Adrenal gland (tissue), 12 donors: ENCODE results near the gene NDUFAF8. TPM values are rescaled to one million over a fixed set of nuclear protein-coding genes. Genes with fewer than 3 reads are reported as not detected.

ENCODE experiments used
- DNase-seq, 7 donors: peaks; one replicate each; pipeline ENCODE4 v3.0.0-alpha.2; 2019 to 2020
- H3K27ac ChIP-seq, 5 donors: fragments of 200-600 bp; sonication (generic) in 4 of 5; 1 replicate in 3 of 5; 2 replicates in 2 of 5; pipeline versions ENCODE4 v1.5.1 to v1.8.0; 2016 to 2020; ENCODE audit warnings: mild to moderate bottlenecking in 1 of 5
- H3K27me3 ChIP-seq: fragments of 200-600 bp; 2 replicates; pipeline ENCODE4 v1.8.0; 2021
- H3K36me3 ChIP-seq, 2 donors: fragments of 200-600 bp; replicated peaks in 1 of 2; 1 replicate in 1 of 2; 2 replicates in 1 of 2; pipeline versions ENCODE4 v1.5.1 to v1.8.0; 2018 to 2022
- H3K4me1 ChIP-seq, 2 donors: fragments of 200-600 bp; replicated peaks in 1 of 2; 1 replicate in 1 of 2; 2 replicates in 1 of 2; pipeline versions ENCODE4 v1.5.1 to v1.8.0; 2018 to 2021
- H3K4me3 ChIP-seq, 4 donors: fragments of 200-600 bp; sonication (generic) in 3 of 4; one replicate each; pipeline ENCODE4 v1.5.1; 2016 to 2018
- H3K9me3 ChIP-seq, 3 donors: fragments of 200-600 bp; sonication (generic) in 1 of 3; replicated peaks in 1 of 3; 1 replicate in 2 of 3; 2 replicates in 1 of 3; pipeline versions ENCODE4 v1.5.1 to v1.8.0; 2016 to 2021
- POLR2A ChIP-seq, 2 donors: fragments of 450-650 bp; IDR thresholded peaks; one replicate each; pipeline ENCODE4 v1.6.1; 2017; ENCODE audit warnings: antibody characterized with exemption in 2 of 2, mild to moderate bottlenecking in 2 of 2, moderate library complexity in 1 of 2
- WGBS, 4 donors: extraction: QIAGEN DNeasy Blood & Tissue Kit in 2 of 4; methylation state at CpG; one replicate each; pipeline versions ENCODE4 v1.1.5 to v1.1.7; 2013 to 2017; 5-methylcytosine and 5-hydroxymethylcytosine counted together
- intact Hi-C, 2 donors: fragments of 100-400 bp; cut with DNase I; formaldehyde crosslinking; loops; one replicate each; pipeline versions ENCODE4 v1.14.1 to v1.15.0; 2022 to 2023
- polyA plus RNA-seq, 3 donors: library from polyadenylated mRNA; stranded (reverse); fragments of 200-250 nt in 2 of 3; fragments of 350-450 nt in 1 of 3; fragmentation: Illumina TruSeq in 1 of 3; extraction: RNeasy Lipid Tissue Mini Kit (QIAGEN cat#74804) in 1 of 3; gene quantifications; one replicate each; pipeline ENCODE4 v1.2.3, GENCODE V29; 2013 to 2014
- total RNA-seq, 9 donors: library from RNA; depleted of rRNA in 4 of 9; stranded (reverse); fragments of >200 nt in 4 of 9; fragments of 120-200 nt in 1 of 9; fragmentation: NEBNext Ultra II Directional in 1 of 9; extraction: Animal tissue kit (Norgen Biotek cat#: 25700) in 1 of 9; gene quantifications; one replicate each; pipeline versions ENCODE4 v1.1.0 to v1.2.4, GENCODE V29; 2013 to 2023
- TF ChIP-seq, protein P1 (sequence below), 6 experiments: fragments of 450-650 bp in 4 of 6; fragments of 200-600 bp in 2 of 6; sonication (generic) in 1 of 6; IDR thresholded peaks; 1 replicate in 5 of 6; 2 replicates in 1 of 6; pipeline versions ENCODE4 v1.5.1 to v1.8.0; 2016 to 2021; ENCODE audit warnings: antibody characterized with exemption in 6 of 6, mild to moderate bottlenecking in 2 of 6, moderate library complexity in 1 of 6
- donor health status: healthy with polysubstance abuse.
- donor health status: Bipolar disorder and iron deficiency.
- donor health status: DM: yes; HTN: yes; CAD: no.
- donor health status: DM: no; HTN: no; CAD: no.
- donor health status: DM: no; HTN: no; CAD: no.
- donor health status: DM: yes; HTN: yes; CAD: no.

NDUFAF8 gene
- total and polyA plus RNA-seq, 12 donors: 25.3 to 106 (median 49.6) TPM

- Histone ChIP-seq H3K4me3 (no peak overlapping the region), H3K4me1 (no peaks in the 10 kb centered on the region), H3K9me3 (no peaks in the 10 kb centered on the region), H3K36me3 (peaks cover 0 to 60% of the 10 kb centered on the region in 2 donors), H3K27ac (no peak overlapping the region), H3K27me3 (no peaks in the 10 kb centered on the region)
- no peak for DNase-seq
- TF ChIP-seq POLR2A (IDR thresholded peaks at IDR 0.05): no peak
- TF ChIP-seq, protein P1, sequence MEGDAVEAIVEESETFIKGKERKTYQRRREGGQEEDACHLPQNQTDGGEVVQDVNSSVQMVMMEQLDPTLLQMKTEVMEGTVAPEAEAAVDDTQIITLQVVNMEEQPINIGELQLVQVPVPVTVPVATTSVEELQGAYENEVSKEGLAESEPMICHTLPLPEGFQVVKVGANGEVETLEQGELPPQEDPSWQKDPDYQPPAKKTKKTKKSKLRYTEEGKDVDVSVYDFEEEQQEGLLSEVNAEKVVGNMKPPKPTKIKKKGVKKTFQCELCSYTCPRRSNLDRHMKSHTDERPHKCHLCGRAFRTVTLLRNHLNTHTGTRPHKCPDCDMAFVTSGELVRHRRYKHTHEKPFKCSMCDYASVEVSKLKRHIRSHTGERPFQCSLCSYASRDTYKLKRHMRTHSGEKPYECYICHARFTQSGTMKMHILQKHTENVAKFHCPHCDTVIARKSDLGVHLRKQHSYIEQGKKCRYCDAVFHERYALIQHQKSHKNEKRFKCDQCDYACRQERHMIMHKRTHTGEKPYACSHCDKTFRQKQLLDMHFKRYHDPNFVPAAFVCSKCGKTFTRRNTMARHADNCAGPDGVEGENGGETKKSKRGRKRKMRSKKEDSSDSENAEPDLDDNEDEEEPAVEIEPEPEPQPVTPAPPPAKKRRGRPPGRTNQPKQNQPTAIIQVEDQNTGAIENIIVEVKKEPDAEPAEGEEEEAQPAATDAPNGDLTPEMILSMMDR (IDR thresholded peaks at IDR 0.05): no peak
- intact Hi-C loops: no loop called here
- WGBS, 4 donors: 93 to 95% (median 94%) methylated on average over 25 to 31 of the region's 31 CpGs
These were observed 34.8 kb downstream of the NDUFAF8 start for GRCh38 chr17:81273698-81274470.

- H3K27ac ChIP-seq: no peak overlapping the region
- WGBS, 4 donors: 94 to 98% (median 97%) methylated on average over 12 to 14 of the region's 14 CpGs
- H3K4me1 ChIP-seq: no peaks in the 10 kb centered on the region
- no peak overlapping the region for H3K4me3 ChIP-seq
- no peaks in the 10 kb centered on the region for H3K9me3 ChIP-seq
- no peak for DNase-seq
- H3K36me3 ChIP-seq: peaks cover 0 to 59% of the 10 kb centered on the region in 2 donors
- no peaks in the 10 kb centered on the region for H3K27me3 ChIP-seq
- intact Hi-C loops: no loop called here
- no peak for TF ChIP-seq POLR2A (IDR thresholded peaks at IDR 0.05)
These were observed 35.3 kb downstream of the NDUFAF8 start for GRCh38 chr17:81274471-81274855.

GRCh38 chr17:81276781-81277180 is 37.7 kb downstream of the NDUFAF8 start:
- Histone ChIP-seq H3K4me1 (no peaks in the 10 kb centered on the region), H3K27ac (no peak overlapping the region), H3K4me3 (no peak overlapping the region), H3K36me3 (peaks cover 0 to 61% of the 10 kb centered on the region in 2 donors), H3K27me3 (no peaks in the 10 kb centered on the region), H3K9me3 (no peaks in the 10 kb centered on the region)
- WGBS, 4 donors: 60 to 95% (median 87%) methylated on average over 1 to 11 of the region's 11 CpGs
- DNase-seq: no peak
- intact Hi-C loops: no loop called here
- TF ChIP-seq, protein P1 (IDR thresholded peaks at IDR 0.05): no peak
- no peak for TF ChIP-seq POLR2A (IDR thresholded peaks at IDR 0.05)

DNA sequence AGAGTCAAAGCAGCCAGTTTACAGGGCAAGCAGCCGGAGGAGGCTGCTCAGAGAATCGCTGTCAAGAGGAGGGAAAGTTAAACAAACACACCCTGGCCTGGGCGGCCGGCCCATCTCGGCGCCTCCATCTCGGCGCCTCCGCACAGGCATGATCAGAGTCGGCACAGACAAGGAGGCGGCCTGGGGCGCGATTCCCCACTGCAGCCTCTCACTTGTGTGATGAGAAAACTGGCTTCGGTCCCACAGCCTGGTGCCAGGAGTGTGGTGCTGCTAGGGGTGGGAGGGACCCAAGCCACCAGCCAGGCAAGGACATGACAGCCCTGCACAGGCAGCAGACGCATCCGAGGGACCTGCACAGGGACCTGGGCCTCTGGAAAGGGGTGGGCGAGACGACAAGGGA is 38.3 kb downstream of the NDUFAF8 start:
- no peaks in the 10 kb centered on the region for H3K4me1 ChIP-seq
- no peaks in the 10 kb centered on the region for H3K27me3 ChIP-seq
- intact Hi-C loops: no loop called here
- no peaks in the 10 kb centered on the region for H3K9me3 ChIP-seq
- peaks cover 0 to 64% of the 10 kb centered on the region in 2 donors for H3K36me3 ChIP-seq
- peak overlapping the region in 1 of 5 donors; percentile 1 for H3K27ac ChIP-seq
- TF ChIP-seq, protein P1 (IDR thresholded peaks at IDR 0.05): no peak
- no peak for TF ChIP-seq POLR2A (IDR thresholded peaks at IDR 0.05)
- 65 to 92% (median 78%) methylated on average over 13 to 18 of the region's 18 CpGs for WGBS, 4 donors
- H3K4me3 ChIP-seq: no peak overlapping the region
- DNase-seq: peak in 1 of 7 donors; percentile 79
